CD4-positive, alpha-beta T cell treated with Interleukin-15 for 1 hour (primary cell): ENCODE results near the gene POR.

Experiments used
- DNase-seq: peaks from one replicate; pipeline ENCODE4 v3.0.0-alpha.2; 2020

POR gene

GRCh38 chr7:75980430-75981202 is 65.7 kb downstream of the POR start:
- DNase-seq, result no peak

DNA sequence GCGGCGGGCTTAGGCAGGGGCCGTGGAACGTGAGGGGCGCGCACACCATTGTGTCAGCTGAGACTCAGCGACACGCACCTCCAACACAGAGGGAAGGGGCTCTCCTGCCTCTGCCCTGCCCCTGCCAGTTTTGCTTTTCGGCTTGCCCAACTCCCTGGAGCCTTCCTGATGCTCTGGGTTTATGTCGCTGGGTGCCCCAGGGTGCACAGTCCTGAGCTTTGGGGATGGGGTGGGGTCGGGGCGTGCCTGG is 66.2 kb downstream of the POR start:
- DNase-seq, result no peak

DNA sequence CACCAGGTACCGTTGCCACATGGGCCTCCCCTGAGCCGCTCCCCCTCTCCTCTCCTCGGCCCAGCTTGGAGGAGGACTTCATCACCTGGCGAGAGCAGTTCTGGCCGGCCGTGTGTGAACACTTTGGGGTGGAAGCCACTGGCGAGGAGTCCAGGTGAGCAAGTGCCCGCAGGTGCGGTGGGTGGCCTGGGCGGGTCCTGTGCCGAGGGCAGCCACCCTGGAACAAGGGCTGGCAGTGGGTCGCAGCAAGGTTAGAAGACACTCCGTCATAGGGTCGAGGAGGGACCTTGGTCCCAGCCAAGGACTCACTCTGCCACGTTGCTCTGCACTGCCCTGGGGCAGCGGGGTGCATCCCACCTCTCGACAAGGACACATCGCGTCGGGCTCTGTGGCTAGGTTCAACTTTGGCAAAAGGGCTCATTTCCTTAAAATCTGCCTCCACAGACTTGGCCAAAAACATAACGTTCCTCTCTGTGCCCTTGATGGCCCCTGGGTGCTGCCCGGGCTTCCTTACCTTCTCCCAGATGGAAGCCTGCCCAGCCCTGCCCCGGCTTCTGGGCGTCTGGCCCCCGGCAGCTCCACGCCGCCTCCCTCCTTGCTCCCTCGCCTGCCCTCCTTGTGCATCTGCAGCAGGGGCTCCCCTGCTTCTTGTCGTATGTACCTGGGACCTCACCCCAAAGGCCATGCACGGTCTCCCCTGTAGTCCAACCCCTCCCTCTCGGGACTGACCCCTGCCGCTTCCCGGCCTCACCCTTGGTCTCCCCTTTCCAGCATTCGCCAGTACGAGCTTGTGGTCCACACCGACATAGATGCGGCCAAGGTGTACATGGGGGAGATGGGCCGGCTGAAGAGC is 66.7 kb downstream of the POR start:
- DNase-seq, result no peak

GRCh38 chr7:75982306-75983064 is 67.5 kb downstream of the POR start:
- no peak for DNase-seq

DNA sequence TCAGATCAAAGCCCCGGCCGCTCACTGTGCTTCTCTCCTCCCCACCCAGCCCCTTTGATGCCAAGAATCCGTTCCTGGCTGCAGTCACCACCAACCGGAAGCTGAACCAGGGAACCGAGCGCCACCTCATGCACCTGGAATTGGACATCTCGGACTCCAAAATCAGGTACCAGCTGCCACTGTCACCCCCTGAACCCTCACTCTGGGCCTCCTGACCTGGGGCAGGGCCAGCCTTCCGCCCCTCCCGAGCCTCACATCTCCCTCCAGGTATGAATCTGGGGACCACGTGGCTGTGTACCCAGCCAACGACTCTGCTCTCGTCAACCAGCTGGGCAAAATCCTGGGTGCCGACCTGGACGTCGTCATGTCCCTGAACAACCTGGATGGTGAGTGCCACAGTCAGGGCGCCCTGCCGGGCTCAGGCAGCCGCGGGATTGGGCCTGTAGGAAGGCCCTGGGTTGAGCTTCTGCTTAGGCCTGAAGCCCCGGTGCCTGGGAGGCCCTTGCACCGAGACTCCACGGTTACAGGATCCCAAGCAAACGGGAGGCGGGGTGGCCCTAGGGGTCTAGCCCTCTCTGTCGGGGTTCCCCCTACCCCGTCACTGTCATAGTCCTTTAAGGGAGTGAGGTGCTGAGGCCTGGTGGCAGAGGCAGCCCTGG is 68.6 kb downstream of the POR start:
- DNase-seq, result no peak

DNA sequence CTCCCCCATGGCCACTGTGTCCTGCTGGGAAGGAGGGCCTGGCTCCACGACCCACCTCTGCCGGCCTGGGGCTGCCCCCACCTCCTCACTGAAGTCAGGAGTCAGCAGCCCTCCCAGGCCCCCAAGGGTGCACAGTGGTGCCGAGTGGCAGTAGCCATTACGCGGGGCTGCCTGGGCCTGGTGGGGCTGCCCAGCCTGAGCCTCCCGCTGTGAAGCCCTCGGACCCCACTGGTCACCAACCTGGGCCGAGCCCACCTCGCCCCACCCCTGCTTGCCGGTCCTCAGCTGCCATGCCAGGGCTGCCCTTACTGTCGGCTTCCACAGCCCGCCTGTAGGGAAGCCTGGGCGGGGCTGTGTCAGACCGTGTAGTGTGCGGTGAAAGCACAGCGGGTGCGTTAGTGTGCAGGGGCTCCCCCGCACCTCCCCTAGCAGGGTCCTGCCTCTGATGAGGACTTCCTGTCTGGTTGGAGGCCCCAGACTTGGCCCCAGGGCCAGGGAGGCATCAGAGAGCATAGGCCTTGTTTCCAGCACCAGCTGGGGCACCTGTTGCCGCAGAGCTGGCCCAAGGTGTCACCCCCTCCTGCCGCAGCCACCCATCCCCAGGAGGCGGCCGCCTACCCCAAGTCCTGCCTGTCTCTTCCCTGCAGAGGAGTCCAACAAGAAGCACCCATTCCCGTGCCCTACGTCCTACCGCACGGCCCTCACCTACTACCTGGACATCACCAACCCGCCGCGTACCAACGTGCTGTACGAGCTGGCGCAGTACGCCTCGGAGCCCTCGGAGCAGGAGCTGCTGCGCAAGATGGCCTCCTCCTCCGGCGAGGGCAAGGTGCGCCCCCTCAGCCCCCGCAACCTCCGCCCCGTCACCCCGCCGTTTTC is 69.4 kb downstream of the POR start:
- DNase-seq, result no peak

DNA sequence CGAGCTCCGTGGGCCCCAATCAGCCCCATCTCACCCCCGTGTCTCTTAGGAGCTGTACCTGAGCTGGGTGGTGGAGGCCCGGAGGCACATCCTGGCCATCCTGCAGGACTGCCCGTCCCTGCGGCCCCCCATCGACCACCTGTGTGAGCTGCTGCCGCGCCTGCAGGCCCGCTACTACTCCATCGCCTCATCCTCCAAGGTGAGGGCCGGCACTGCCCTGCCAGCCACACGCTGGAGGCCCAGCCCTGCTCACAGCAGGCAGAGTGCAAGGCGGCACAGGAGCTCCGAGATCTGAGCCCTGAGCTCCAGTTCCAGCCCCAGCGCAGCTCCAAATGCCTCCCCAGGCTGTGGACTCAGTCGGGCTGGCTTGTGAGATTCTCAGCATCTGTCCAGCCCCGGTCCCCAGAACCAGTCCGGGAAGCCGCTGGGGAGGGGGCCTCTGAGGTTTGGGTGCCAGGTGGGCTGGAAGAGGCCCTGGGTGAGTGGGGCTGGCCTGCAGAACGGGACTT is 70.1 kb downstream of the POR start:
- no peak for DNase-seq

- no peak for DNase-seq
Observed at GRCh38 chr7:75985518-75986146, 70.7 kb downstream of the POR start.

GRCh38 chr7:75986147-75986781 is 71.3 kb downstream of the POR start:
- no peak for DNase-seq

DNA sequence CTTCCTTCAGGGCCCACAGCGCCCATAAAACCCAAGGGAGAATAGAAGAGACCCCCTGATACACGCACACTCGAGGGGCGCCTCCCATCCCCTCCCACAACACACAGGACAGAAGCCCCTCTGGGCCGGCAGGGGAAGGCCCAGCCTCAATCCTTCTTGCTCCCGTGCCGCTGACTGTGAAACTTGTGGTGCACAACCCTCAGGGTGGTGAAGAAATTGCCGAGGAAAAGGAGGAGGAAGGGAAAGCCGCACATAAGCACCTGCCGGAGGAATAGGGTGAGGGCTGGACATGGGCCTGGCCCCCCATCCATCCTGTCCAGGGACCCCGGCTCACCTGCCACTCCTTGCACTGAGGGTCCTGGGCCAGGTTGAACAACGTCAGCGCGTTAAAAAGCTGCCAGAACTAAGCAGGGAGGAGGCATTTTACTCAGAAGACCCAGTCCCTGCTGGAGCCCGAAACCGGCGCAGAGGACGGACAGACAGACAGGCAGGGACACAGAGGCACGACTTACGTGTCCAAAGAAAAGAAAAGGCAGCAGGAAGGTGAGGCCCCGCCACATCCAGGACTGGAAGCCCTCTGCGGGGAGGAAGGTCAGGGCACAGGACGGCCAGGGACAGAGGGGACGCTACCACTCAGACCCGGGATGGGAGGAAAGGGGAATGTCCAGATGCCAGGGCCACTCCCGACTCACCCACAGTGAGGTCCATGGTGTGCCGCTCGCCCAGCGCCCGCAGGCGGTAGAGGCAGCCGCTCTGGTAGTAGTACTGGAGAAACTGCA is 72.3 kb downstream of the POR start:
- no peak for DNase-seq

- DNase-seq, result no peak
Observed at GRCh38 chr7:75987805-75988567, 73.0 kb downstream of the POR start.

DNA sequence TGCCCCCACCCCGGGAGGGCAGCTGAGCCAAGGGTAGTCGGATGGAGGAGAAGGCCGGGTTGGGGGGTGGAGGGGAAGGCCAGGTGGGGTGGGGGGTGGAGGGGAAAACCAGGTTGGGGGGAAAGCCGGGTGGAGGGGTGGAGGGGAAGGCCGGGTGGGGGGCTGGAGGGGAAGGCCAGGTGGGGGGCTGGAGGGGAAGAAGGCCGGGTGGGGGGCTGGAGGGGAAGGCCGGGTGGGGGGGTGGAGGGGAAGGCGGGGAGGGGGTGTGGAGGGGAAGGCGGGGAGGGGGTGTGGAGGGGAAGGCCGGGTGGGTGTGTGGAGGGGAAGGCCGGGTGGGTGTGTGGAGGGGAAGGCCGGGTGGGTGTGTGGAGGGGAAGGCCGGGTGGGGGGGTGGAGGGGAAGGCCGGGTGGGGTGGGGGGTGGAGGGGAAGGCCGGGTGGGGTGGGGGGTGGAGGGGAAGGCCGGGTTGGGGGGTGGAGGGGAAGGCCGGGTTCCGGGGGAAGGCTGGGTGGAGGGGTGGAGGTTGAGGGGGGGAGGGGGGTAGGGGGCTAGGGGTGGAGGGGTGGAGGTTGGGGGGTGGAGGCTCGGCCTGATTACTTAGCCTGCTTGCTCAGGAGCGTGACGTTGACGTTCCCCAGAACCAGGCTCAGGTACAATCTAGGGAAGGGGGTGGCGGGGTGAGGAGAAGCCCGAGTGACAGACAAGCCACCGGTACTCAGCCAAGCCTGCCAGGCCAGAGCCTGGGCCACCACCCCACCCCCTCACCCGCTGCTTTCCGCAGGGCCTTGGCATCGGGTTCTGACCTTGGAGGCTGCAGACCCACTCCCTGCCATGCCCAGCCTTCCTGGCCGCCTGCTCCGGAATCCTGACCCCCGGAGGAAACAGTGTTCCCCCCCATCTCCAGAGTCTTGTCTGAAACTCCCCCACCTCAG is 73.9 kb downstream of the POR start:
- DNase-seq, result no peak

GRCh38 chr7:75989500-75990388 is 74.8 kb downstream of the POR start:
- DNase-seq, result no peak

- DNase-seq, result no peak
Observed at GRCh38 chr7:75991531-75992082, 76.7 kb downstream of the POR start.

DNA sequence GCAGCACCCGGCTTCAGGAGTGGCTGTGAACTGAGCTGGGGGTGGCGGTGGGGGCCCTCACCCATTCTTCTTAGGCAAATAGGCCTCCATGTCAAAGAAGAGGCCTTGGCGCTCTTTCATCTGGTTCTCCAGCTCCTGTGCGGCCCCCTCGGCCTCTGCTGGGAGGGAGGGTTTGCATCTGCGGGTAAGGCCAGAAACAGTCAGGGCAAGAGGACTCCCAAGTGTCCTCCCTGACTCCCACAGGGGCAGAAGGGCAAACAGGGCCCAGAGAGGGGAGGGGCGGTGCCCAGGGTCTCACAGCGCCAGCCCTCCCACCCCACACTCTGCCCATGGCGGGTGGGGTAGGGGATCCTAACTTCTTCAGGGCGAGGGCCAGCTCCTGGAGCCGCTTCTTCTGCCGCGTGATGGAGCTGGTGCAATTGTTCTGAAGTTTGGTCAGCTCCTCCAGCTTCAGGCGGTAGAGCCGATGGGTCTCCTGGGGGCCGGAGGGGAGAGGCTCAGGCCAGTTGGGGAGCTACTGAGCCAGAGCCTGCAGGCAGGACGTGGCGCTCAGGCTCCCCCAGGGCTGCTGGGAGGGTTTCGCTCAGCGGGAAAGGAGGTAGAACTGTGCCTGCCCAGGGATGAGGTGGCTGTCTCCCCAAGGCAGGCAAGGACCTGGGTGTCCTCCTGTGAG is 77.3 kb downstream of the POR start:
- DNase-seq, result no peak

- DNase-seq, result no peak
Observed at GRCh38 chr7:75993689-75994387, 78.9 kb downstream of the POR start.
